T-cell (primary cell): Measurements from ENCODE around the gene BPGM. TPM values are rescaled to one million over a fixed set of nuclear protein-coding genes. Genes with fewer than 3 reads are reported as not detected.

Experiments
- ATAC-seq, 4 experiments: fragments of 200-7000 bp in 3 of 4; fragments of 150-1000 bp in 1 of 4; cut with Tn5 transposase; replicated peaks in 1 of 4; 1 replicate in 3 of 4; 2 replicates in 1 of 4; pipeline ENCODE4 v1.10.0; 2021; ENCODE audit warnings: moderate library complexity in 3 of 4, mild to moderate bottlenecking in 2 of 4, moderate number of reproducible peaks in 1 of 4
- CTCF ChIA-PET, 2 donors: fragments of 300-600 bp; sonication (Branson Sonifier 250); formaldehyde crosslinking; loops; one replicate each; lab custom pipeline; 2022; ENCODE audit warnings: antibody characterized with exemption in 2 of 2; lab: Charles Lee
- POLR2A ChIA-PET, 2 donors: fragments of 300-600 bp; sonication (Branson Sonifier 250); formaldehyde crosslinking; loops; one replicate each; lab custom pipeline; 2022; ENCODE audit warnings: antibody characterized with exemption in 2 of 2; lab: Charles Lee
- DNase-seq, 35 experiments: peaks; one replicate each; pipeline versions ENCODE4 v3.0.0 to v3.0.0-alpha.2; 2013 to 2023
- H3K27ac ChIP-seq: one replicate; pipeline ENCODE4 v1.5.1; 2013; ENCODE audit warnings: low read length
- H3K27me3 ChIP-seq, 2 experiments: replicated peaks in 1 of 2; 1 replicate in 1 of 2; 2 replicates in 1 of 2; pipeline versions ENCODE4 v1.6.1 to v1.7.0; 2013; ENCODE audit warnings: low read length in 1 of 2, mixed read lengths in 1 of 2; ENCODE audit not compliant: control insufficient read depth in 2 of 2, insufficient read depth in 2 of 2; ENCODE audit errors: extremely low read depth in 1 of 2
- H3K36me3 ChIP-seq, 2 donors: 1 replicate in 1 of 2; 2 replicates in 1 of 2; pipeline versions ENCODE4 v1.6.1 to v1.7.0; 2013; ENCODE audit warnings: low read length in 1 of 2; ENCODE audit not compliant: control insufficient read depth in 2 of 2, insufficient read depth in 1 of 2; ENCODE audit errors: extremely low read depth in 1 of 2
- H3K4me1 ChIP-seq, 2 experiments: 1 replicate in 1 of 2; 2 replicates in 1 of 2; pipeline versions ENCODE4 v1.6.1 to v1.7.0; 2013; ENCODE audit warnings: low read length in 2 of 2, mixed read lengths in 1 of 2; ENCODE audit not compliant: insufficient read depth in 2 of 2, control insufficient read depth in 1 of 2; ENCODE audit errors: extremely low read depth in 1 of 2
- H3K4me3 ChIP-seq, 2 donors: 1 replicate in 1 of 2; 2 replicates in 1 of 2; pipeline versions ENCODE4 v1.5.1 to v1.7.0; 2013; ENCODE audit warnings: mild to moderate bottlenecking in 2 of 2, low read length in 1 of 2, moderate library complexity in 1 of 2; ENCODE audit not compliant: control insufficient read depth in 1 of 2; ENCODE audit errors: extremely low read depth in 1 of 2
- H3K9me3 ChIP-seq: 2 replicates; pipeline ENCODE4 v1.7.0; 2013
- H3K27ac Mint-ChIP-seq, 2 donors: one replicate each; pipeline ENCODE4 v1.8.0; 2020 to 2021; ENCODE audit warnings: mild to moderate bottlenecking in 2 of 2, mixed read lengths in 2 of 2
- H3K27me3 Mint-ChIP-seq, 2 donors: one replicate each; pipeline ENCODE4 v1.8.0; 2021 to 2022; ENCODE audit warnings: mixed read lengths in 2 of 2
- H3K36me3 Mint-ChIP-seq: one replicate; pipeline ENCODE4 v1.8.0; 2021; ENCODE audit warnings: mixed read lengths
- H3K4me1 Mint-ChIP-seq, 3 donors: one replicate each; pipeline ENCODE4 v1.8.0; 2020 to 2022; ENCODE audit warnings: mixed read lengths in 3 of 3, mild to moderate bottlenecking in 1 of 3
- H3K4me3 Mint-ChIP-seq, 3 donors: one replicate each; pipeline ENCODE4 v1.8.0; 2020 to 2022; ENCODE audit warnings: mild to moderate bottlenecking in 3 of 3, mixed read lengths in 3 of 3, moderate library complexity in 3 of 3
- H3K9me3 Mint-ChIP-seq, 3 donors: one replicate each; pipeline ENCODE4 v1.8.0; 2020 to 2022; ENCODE audit warnings: mixed read lengths in 3 of 3
- WGBS: methylation state at CpG from one replicate; pipeline ENCODE4 v1.1.5; 2013; ENCODE audit warnings: missing lambda C conversion rate; ENCODE audit not compliant: insufficient coverage; 5-methylcytosine and 5-hydroxymethylcytosine counted together
- total RNA-seq, 35 experiments: library from RNA in 6 of 35; stranded (reverse) in 6 of 35; fragments of 120-200 nt in 1 of 35; gene quantifications; one replicate each; pipeline versions ENCODE4 v1.2.1 to v1.2.4 and lab custom pipeline; 2013 to 2026

Gene BPGM
- total RNA-seq, 5 donors from 2014 or later (not counting 1 experiment from before 2014, with no cell fraction given), result 16.4 to 20.3 (median 18.3) TPM

DNA sequence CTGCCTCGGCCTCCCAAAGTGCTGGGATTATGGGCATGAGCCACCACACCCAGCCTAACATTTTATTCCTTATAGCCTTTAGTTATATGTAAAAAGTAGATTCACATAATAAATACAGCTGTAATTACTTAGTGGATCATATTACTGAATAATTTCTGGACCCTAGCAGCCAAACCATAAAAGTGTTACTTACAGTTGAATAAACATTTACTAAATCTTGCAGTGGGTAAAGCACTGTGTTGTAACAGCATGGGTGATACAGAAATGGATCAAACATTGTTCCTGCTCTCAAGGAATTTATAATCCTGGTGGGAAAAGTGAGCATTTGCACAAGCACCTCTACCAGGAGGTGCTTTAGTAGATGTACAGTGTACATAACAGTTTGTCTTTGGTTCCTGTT is 25.0 kb downstream of the BPGM start:
- Mint-ChIP-seq H3K4me1 (peaks cover 54 to 65% (median 62%) of the 10 kb centered on the region in 3 donors), H3K36me3 (peaks cover 29% of the 10 kb centered on the region), H3K27ac (peak overlapping the region; percentile 88 to 89), H3K27me3 (no peaks in the 10 kb centered on the region), H3K9me3 (peaks cover 0 to 9% (median 5%) of the 10 kb centered on the region in 3 donors), H3K4me3 (peak overlapping the region in 1 of 3 donors; percentile 25)
- Histone ChIP-seq H3K36me3 (peaks cover 0 to 3% of the 10 kb centered on the region in 2 donors), H3K4me1 (peaks cover 17 to 43% of the 10 kb centered on the region in 2 experiments), H3K27me3 (no peaks in the 10 kb centered on the region), H3K27ac (no peak overlapping the region), H3K9me3 (no peaks in the 10 kb centered on the region), H3K4me3 (no peak overlapping the region)
- ChIA-PET POLR2A (interaction anchor here (0.6 to 1.1 kb wide), 4 partner anchors 23 to 331 kb away, joined by 3 to 9 read pairs (median 6); partner anchors contain the start of gene BPGM (in 1 of the 2)), CTCF (interaction anchor here in 1 of 2 donors (0.6 to 1.5 kb wide), 3 partner anchors 10 to 28 kb away, joined by 3 to 6 read pairs (median 4); partner anchors contain the start of gene BPGM)
- WGBS, result no CpG with 5 or more reads among the region's 1 CpG
- ATAC-seq (no peak), DNase-seq (no peak)

DNA sequence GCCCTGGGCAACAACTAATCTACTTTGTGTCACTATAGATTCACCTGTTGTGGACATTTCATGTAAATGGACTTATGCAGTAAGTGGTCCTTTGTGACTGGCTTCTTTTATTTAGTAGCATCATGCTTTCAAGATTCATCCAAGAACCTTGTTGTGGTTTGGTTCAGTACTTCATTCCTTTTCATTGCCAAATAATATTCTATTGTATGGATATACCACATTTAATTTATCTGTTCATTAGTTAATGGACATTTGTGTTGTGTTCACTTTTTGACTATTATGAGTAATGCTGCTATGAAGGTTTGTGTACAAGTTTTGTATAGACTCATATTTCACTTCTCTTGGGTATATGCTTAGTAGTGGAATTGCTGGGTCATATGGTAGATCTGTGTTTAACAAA is 27.8 kb downstream of the BPGM start:
- peak overlapping the region in 1 of 2 donors; percentile 41 for H3K27ac Mint-ChIP-seq
- Histone ChIP-seq H3K27ac (no peak overlapping the region), H3K27me3 (no peaks in the 10 kb centered on the region), H3K4me1 (peaks cover 9 to 22% of the 10 kb centered on the region in 2 experiments), H3K9me3 (no peaks in the 10 kb centered on the region), H3K4me3 (no peak overlapping the region), H3K36me3 (peaks cover 0 to 8% of the 10 kb centered on the region in 2 donors)
- no peak overlapping the region for H3K4me3 Mint-ChIP-seq
- DNase-seq (no peak), ATAC-seq (no peak)
- H3K27me3 Mint-ChIP-seq, result no peaks in the 10 kb centered on the region
- H3K36me3 Mint-ChIP-seq, result peaks cover 27% of the 10 kb centered on the region
- H3K9me3 Mint-ChIP-seq, result peaks cover 0 to 9% (median 5%) of the 10 kb centered on the region in 3 donors
- peaks cover 54 to 58% (median 58%) of the 10 kb centered on the region in 3 donors for H3K4me1 Mint-ChIP-seq
- CTCF ChIA-PET, result no interaction called here
- POLR2A ChIA-PET, result interaction anchor here in 1 of 2 donors (0.7 kb wide), 1 partner anchor 41 kb away, joined by 9 read pairs; no protein-coding TSS in a partner anchor

DNA sequence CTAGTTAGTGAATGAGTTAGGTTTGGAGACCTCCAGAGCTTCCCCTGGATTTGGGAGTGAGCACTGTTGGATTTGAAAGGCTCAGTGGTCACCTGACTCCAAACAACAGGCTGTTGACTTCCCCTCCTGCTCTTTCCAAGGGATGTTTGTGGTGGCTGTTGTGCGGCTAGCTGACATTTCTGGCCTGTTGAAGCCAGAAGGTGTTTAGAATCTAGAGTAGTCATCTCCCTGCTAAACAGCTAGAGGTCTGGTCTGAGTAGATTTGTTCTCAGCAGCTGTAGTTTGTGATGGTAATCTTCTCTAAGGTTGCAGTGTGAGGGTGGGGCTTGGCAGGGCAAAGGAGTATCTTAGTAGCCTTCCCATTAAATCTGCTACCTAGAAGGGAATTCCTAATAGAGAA is 30.1 kb downstream of the BPGM start:
- CTCF ChIA-PET, result interaction anchor here in 1 of 2 donors (0.8 kb wide), 1 partner anchor 69 kb away, joined by 3 read pairs; no protein-coding TSS in a partner anchor
- Mint-ChIP-seq H3K36me3 (peaks cover 40% of the 10 kb centered on the region), H3K4me3 (no peak overlapping the region)

GRCh38 chr7:134678115-134678514 is 31.5 kb downstream of the BPGM start:
- WGBS, result 100% methylated on average over 1 of the region's 2 CpGs
- Histone ChIP-seq H3K9me3 (no peaks in the 10 kb centered on the region), H3K4me1 (peaks cover 0 to 5% of the 10 kb centered on the region in 2 experiments), H3K27ac (no peak overlapping the region), H3K36me3 (peaks cover 0 to 14% of the 10 kb centered on the region in 2 donors), H3K27me3 (no peaks in the 10 kb centered on the region), H3K4me3 (no peak overlapping the region)
- POLR2A ChIA-PET, result interaction anchor here in 1 of 2 donors (0.6 to 1.4 kb wide), 2 partner anchors 32 to 78 kb away, joined by 5 to 8 read pairs; no protein-coding TSS in a partner anchor
- peaks cover 34% of the 10 kb centered on the region for H3K36me3 Mint-ChIP-seq
- no peaks in the 10 kb centered on the region for H3K27me3 Mint-ChIP-seq
- H3K27ac Mint-ChIP-seq, result peak overlapping the region; percentile 58 to 82
- peaks cover 0 to 9% (median 5%) of the 10 kb centered on the region in 3 donors for H3K9me3 Mint-ChIP-seq
- H3K4me1 Mint-ChIP-seq, result peaks cover 28 to 33% (median 32%) of the 10 kb centered on the region in 3 donors
- ATAC-seq (no peak), DNase-seq (no peak)
- H3K4me3 Mint-ChIP-seq, result no peak overlapping the region
- CTCF ChIA-PET, result interaction anchor here in 1 of 2 donors (0.6 kb wide), 1 partner anchor 307 kb away, joined by 3 read pairs; no protein-coding TSS in a partner anchor

More for the DNA sequence above, 30.1 kb downstream of the BPGM start:
- Mint-ChIP-seq H3K27me3 (no peaks in the 10 kb centered on the region), H3K27ac (peak overlapping the region; percentile 58 to 82), H3K4me1 (peaks cover 35 to 38% (median 38%) of the 10 kb centered on the region in 3 donors), H3K9me3 (peaks cover 0 to 9% (median 5%) of the 10 kb centered on the region in 3 donors)
- H3K4me1 ChIP-seq, result peaks cover 0 to 10% of the 10 kb centered on the region in 2 experiments
- no CpG with 5 or more reads among the region's 1 CpG for WGBS
- no peaks in the 10 kb centered on the region for H3K27me3 ChIP-seq
- no peak for DNase-seq
- H3K27ac ChIP-seq, result peak overlapping the region; percentile 24
- no peak overlapping the region for H3K4me3 ChIP-seq
- peak in 1 of 4 experiments; percentile 18 for ATAC-seq
- H3K36me3 ChIP-seq, result peaks cover 0 to 14% of the 10 kb centered on the region in 2 donors
- POLR2A ChIA-PET, result no interaction called here
- H3K9me3 ChIP-seq, result no peaks in the 10 kb centered on the region

GRCh38 chr7:134679006-134679405 is 32.4 kb downstream of the BPGM start:
- ChIA-PET POLR2A (no interaction called here), CTCF (no interaction called here)
- peaks cover 28 to 33% (median 32%) of the 10 kb centered on the region in 3 donors for H3K4me1 Mint-ChIP-seq
- H3K4me3 Mint-ChIP-seq, result no peak overlapping the region
- DNase-seq (no peak), ATAC-seq (no peak)
- H3K36me3 Mint-ChIP-seq, result peaks cover 29% of the 10 kb centered on the region
- H3K27me3 ChIP-seq, result no peaks in the 10 kb centered on the region
- peaks cover 0 to 11% of the 10 kb centered on the region in 2 donors for H3K36me3 ChIP-seq
- peak overlapping the region; percentile 83 to 87 for H3K27ac Mint-ChIP-seq
- peaks cover 0 to 6% (median 5%) of the 10 kb centered on the region in 3 donors for H3K9me3 Mint-ChIP-seq
- H3K27me3 Mint-ChIP-seq, result no peaks in the 10 kb centered on the region
- H3K27ac ChIP-seq, result no peak overlapping the region
- H3K9me3 ChIP-seq, result no peaks in the 10 kb centered on the region
- H3K4me1 ChIP-seq, result peaks cover 0 to 5% of the 10 kb centered on the region in 2 experiments
- WGBS, result 88% methylated on average over 1 of the region's 2 CpGs
- H3K4me3 ChIP-seq, result no peak overlapping the region

GRCh38 chr7:134684165-134684564 is 37.5 kb downstream of the BPGM start:
- Mint-ChIP-seq H3K4me1 (no peaks in the 10 kb centered on the region), H3K9me3 (no peaks in the 10 kb centered on the region), H3K27me3 (no peaks in the 10 kb centered on the region), H3K36me3 (peaks cover 15% of the 10 kb centered on the region), H3K27ac (no peak overlapping the region), H3K4me3 (no peak overlapping the region)
- H3K9me3 ChIP-seq, result no peaks in the 10 kb centered on the region
- POLR2A ChIA-PET, result interaction anchor here (0.7 kb wide), 2 partner anchors 18 to 39 kb away, joined by 5 to 7 read pairs; no protein-coding TSS in a partner anchor
- H3K27me3 ChIP-seq, result no peaks in the 10 kb centered on the region
- H3K27ac ChIP-seq, result no peak overlapping the region
- WGBS, result no CpG with 5 or more reads among the region's 3 CpGs
- H3K4me3 ChIP-seq, result no peak overlapping the region
- H3K4me1 ChIP-seq, result no peaks in the 10 kb centered on the region
- ATAC-seq (no peak), DNase-seq (no peak)
- peaks cover 0 to 8% of the 10 kb centered on the region in 2 donors for H3K36me3 ChIP-seq
- CTCF ChIA-PET, result interaction anchor here (0.6 to 0.9 kb wide), 6 partner anchors 21 to 250 kb away, joined by 3 to 8 read pairs (median 5); no protein-coding TSS in a partner anchor
